HG02642 (cell line): Measurements from ENCODE around the gene TGFB1.
A peak's percentile ranks its signal among the peaks of the same experiment; 100 is the strongest.
"Not testable (repeated sequence)": the region's sequence is repeated elsewhere in the genome, so short reads cannot be mapped to it uniquely, and the experiment has no call there.

Source experiments
- ATAC-seq: cut with Tn5 transposase; IDR thresholded peaks from one replicate; pipeline ENCODE4 v1.9.1; 2021; ENCODE audit warnings: mild to moderate bottlenecking; ENCODE audit not compliant: unreplicated experiment, poor library complexity

TGFB1 gene

GRCh38 chr19:41305927-41306793 lies 47.6 kb downstream of the TGFB1 start:
- ATAC-seq = no peak

- ATAC-seq = no peak
Observed at GRCh38 chr19:41304706-41305483, 48.8 kb downstream of the TGFB1 start.

- ATAC-seq = no peak
Observed at GRCh38 chr19:41303954-41304353, 49.8 kb downstream of the TGFB1 start.

- no peak for ATAC-seq
Observed at GRCh38 chr19:41302624-41303351, 50.9 kb downstream of the TGFB1 start.

- ATAC-seq = no peak
Observed at GRCh38 chr19:41300555-41300954, 53.2 kb downstream of the TGFB1 start.

- no peak for ATAC-seq
Observed at GRCh38 chr19:41299755-41300089, 54.0 kb downstream of the TGFB1 start.

GRCh38 chr19:41299046-41299754 lies 54.5 kb downstream of the TGFB1 start:
- no peak for ATAC-seq

GRCh38 chr19:41298348-41298964 lies 55.3 kb downstream of the TGFB1 start:
- ATAC-seq = peak; percentile 29

GRCh38 chr19:41297628-41298347 lies 55.9 kb downstream of the TGFB1 start:
- peak; percentile 76 for ATAC-seq

GRCh38 chr19:41296433-41296871 lies 57.3 kb downstream of the TGFB1 start:
- no peak for ATAC-seq

- ATAC-seq = no peak
Observed at GRCh38 chr19:41295499-41295898, 58.2 kb downstream of the TGFB1 start.

- ATAC-seq = no peak
Observed at GRCh38 chr19:41294393-41294792, 59.3 kb downstream of the TGFB1 start.

GRCh38 chr19:41289814-41290213 lies 63.9 kb downstream of the TGFB1 start:
- not testable (repeated sequence) for ATAC-seq

GRCh38 chr19:41288673-41289530 lies 64.8 kb downstream of the TGFB1 start:
- no peak for ATAC-seq
